Measurements from ENCODE around the gene SOS2.

SOS2 gene

GRCh38 chr14:50230401-50230700, 1.0 kb downstream of the SOS2 start:
- Histone ChIP-seq H3K36me3 (ENCODE audit: low read depth) (peaks cover 9% of the 10 kb centered on the region; the same call in 1 of the 2 replicates), H3K4me3 (ENCODE audit: severe bottlenecking) (peak overlapping the region; percentile 98), H3K27ac (ENCODE audit: poor library complexity, severe bottlenecking) (peak overlapping the region; percentile 89), H3K4me1 (ENCODE audit: insufficient read depth, poor library complexity, severe bottlenecking) (peaks cover 18% of the 10 kb centered on the region), H3K9me3 (ENCODE audit: severe bottlenecking) (no peaks in the 10 kb centered on the region), H3K27me3 (ENCODE audit: insufficient read depth, poor library complexity, severe bottlenecking) (no peaks in the 10 kb centered on the region)
- DNase-seq (ENCODE audit: low spot score) (no peak), ATAC-seq (ENCODE audit: low read depth) (peak; percentile 26; the same call in 2 of the 3 replicates)
- TF ChIP-seq CTCF (IDR thresholded peaks at IDR 0.05; ENCODE audit: poor library complexity, severe bottlenecking): no peak

DNA sequence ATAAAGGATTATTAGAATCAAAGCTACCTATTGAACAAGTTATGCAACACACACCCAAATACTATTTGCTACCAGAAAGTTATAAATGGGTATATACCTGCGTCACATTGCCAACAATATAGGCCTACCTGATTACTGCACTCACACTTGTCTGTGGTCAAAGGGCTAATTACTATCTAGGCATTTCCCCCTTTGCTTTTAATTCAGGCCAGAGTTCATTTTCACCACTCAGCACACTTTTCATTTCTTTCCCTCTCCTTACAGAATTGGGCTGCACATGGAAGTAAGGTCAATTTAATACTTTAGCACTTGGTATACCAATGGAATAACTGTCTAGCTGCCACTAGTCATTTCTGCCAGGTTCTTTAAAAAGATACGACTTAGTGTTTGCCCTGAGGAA, 1.7 kb downstream of the SOS2 start:
- DNase-seq (ENCODE audit: low spot score): no peak
- Histone ChIP-seq H3K4me1 (ENCODE audit: insufficient read depth, poor library complexity, severe bottlenecking) (peaks cover 23% of the 10 kb centered on the region), H3K9me3 (ENCODE audit: severe bottlenecking) (no peaks in the 10 kb centered on the region), H3K36me3 (ENCODE audit: low read depth) (peaks cover 9% of the 10 kb centered on the region; the same call in 1 of the 2 replicates), H3K4me3 (ENCODE audit: severe bottlenecking) (peak overlapping the region; percentile 98), H3K27me3 (ENCODE audit: insufficient read depth, poor library complexity, severe bottlenecking) (no peaks in the 10 kb centered on the region), H3K27ac (ENCODE audit: poor library complexity, severe bottlenecking) (peak overlapping the region; percentile 89)
- no peak for TF ChIP-seq CTCF (IDR thresholded peaks at IDR 0.05; ENCODE audit: poor library complexity, severe bottlenecking)
- ATAC-seq (ENCODE audit: low read depth): no peak

DNA sequence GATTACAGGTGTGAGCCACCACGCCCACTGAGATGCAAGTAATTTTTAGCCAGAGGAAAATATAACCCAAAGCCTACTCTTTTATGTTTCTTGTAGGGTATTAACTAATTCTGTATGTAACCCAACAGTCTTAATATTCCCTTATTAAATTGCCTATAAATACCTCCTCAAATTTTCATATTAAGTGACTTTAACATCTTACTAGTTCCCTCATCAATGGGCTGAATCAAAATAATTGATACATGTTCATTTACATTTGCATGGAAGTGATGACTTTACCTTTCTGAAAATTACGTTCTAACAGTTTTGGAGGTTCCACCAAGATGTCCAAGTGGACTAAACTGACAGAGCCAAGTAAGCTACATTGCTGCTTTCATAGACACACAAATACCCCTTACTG, 3.1 kb downstream of the SOS2 start:
- Histone ChIP-seq H3K9me3 (ENCODE audit: severe bottlenecking) (no peaks in the 10 kb centered on the region), H3K36me3 (ENCODE audit: low read depth) (peaks cover 9% of the 10 kb centered on the region; the same call in 1 of the 2 replicates), H3K27ac (ENCODE audit: poor library complexity, severe bottlenecking) (no peak overlapping the region), H3K4me1 (ENCODE audit: insufficient read depth, poor library complexity, severe bottlenecking) (peaks cover 22% of the 10 kb centered on the region), H3K27me3 (ENCODE audit: insufficient read depth, poor library complexity, severe bottlenecking) (no peaks in the 10 kb centered on the region), H3K4me3 (ENCODE audit: severe bottlenecking) (no peak overlapping the region)
- ATAC-seq (ENCODE audit: low read depth) (no peak), DNase-seq (ENCODE audit: low spot score) (no peak)
- TF ChIP-seq CTCF (IDR thresholded peaks at IDR 0.05; ENCODE audit: poor library complexity, severe bottlenecking): no peak

GRCh38 chr14:50225974-50226297, 5.4 kb downstream of the SOS2 start:
- no peak for DNase-seq (ENCODE audit: low spot score)
- Histone ChIP-seq H3K36me3 (ENCODE audit: low read depth) (peaks cover 9% of the 10 kb centered on the region; the same call in 1 of the 2 replicates), H3K9me3 (ENCODE audit: severe bottlenecking) (no peaks in the 10 kb centered on the region), H3K4me1 (ENCODE audit: insufficient read depth, poor library complexity, severe bottlenecking) (peaks cover 18% of the 10 kb centered on the region), H3K27me3 (ENCODE audit: insufficient read depth, poor library complexity, severe bottlenecking) (no peaks in the 10 kb centered on the region), H3K27ac (ENCODE audit: poor library complexity, severe bottlenecking) (peak overlapping the region; percentile 28), H3K4me3 (ENCODE audit: severe bottlenecking) (no peak overlapping the region)
- ATAC-seq (ENCODE audit: low read depth): no peak
- TF ChIP-seq CTCF (IDR thresholded peaks at IDR 0.05; ENCODE audit: poor library complexity, severe bottlenecking): no peak

DNA sequence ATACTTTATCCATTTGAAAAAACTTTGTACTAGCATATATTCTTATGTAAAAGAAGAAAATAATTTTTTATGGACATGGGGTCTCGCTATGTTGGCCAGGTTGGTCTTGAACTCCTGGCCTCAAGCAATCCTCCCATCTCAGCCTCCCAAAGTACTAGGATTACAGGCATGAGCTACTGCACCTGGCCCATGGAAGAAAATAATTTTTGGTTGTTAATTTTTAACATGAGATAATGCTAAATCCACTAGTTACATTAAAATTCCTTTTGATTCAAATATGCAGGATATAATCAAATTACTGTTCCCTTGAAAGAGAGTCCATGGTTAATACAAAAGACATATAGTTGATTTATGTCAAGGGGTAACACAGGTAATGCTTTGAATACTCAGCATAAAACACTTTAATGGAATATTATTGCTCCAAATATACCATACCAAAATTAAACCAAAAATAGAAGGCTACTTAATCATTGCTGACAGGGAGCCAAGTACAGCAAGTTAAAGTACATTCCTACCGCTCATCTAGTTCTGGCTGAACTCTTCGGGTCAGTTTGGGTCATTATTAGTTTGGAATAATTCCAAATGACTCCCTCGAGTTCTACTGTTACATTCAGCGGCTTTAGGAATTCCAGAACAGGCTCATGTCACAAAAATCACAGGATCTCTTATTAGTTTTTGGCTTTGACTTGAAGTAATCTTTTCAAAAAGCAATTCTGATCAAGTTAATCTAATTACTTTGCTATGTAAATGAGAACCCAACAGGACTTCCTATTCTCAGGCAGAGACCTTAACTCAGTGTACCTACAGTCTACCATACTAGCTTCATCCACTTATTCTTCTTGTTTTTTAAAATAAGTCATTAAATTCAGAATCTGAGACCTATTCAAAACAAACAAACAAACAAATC, 6.1 kb downstream of the SOS2 start:
- Histone ChIP-seq H3K36me3 (ENCODE audit: low read depth) (peaks cover 9% of the 10 kb centered on the region; the same call in 1 of the 2 replicates), H3K27me3 (ENCODE audit: insufficient read depth, poor library complexity, severe bottlenecking) (no peaks in the 10 kb centered on the region), H3K4me1 (ENCODE audit: insufficient read depth, poor library complexity, severe bottlenecking) (peaks cover 21% of the 10 kb centered on the region), H3K27ac (ENCODE audit: poor library complexity, severe bottlenecking) (peak overlapping the region; percentile 28), H3K4me3 (ENCODE audit: severe bottlenecking) (no peak overlapping the region), H3K9me3 (ENCODE audit: severe bottlenecking) (no peaks in the 10 kb centered on the region)
- DNase-seq (ENCODE audit: low spot score) (no peak), ATAC-seq (ENCODE audit: low read depth) (peak; percentile 89)
- TF ChIP-seq CTCF (IDR thresholded peaks at IDR 0.05; ENCODE audit: poor library complexity, severe bottlenecking): no peak
